HEK293 (cell line): ENCODE measurements around the gene ZCCHC7.

Source experiments
- CTCF ChIP-seq: fragments of 450-650 bp; formaldehyde crosslinking; IDR thresholded peaks from 2 replicates; pipeline ENCODE4 v1.5.1; 2016; ENCODE audit warnings: missing biosample characterization, missing genetic modification characterization
- MZF1 ChIP-seq: fragments of 450-650 bp; formaldehyde crosslinking; IDR thresholded peaks from 2 replicates; pipeline ENCODE4 v1.5.1; 2017; ENCODE audit warnings: missing biosample characterization, missing genetic modification characterization, borderline replicate concordance
- SETDB1 ChIP-seq: IDR thresholded peaks from one replicate; pipeline ENCODE4 v1.6.1; 2017; ENCODE audit warnings: mild to moderate bottlenecking, low read length, moderate library complexity, mixed read lengths; ENCODE audit not compliant: insufficient read length
- WT1 ChIP-seq: fragments of 450-650 bp; formaldehyde crosslinking; IDR thresholded peaks from 2 replicates; pipeline ENCODE4 v1.5.1; 2016; ENCODE audit warnings: missing biosample characterization, missing genetic modification characterization
- ZNF112 ChIP-seq: fragments of 450-650 bp; formaldehyde crosslinking; IDR thresholded peaks from 2 replicates; pipeline ENCODE4 v1.5.0; 2017; ENCODE audit warnings: missing biosample characterization, missing genetic modification characterization
- ZNF2 ChIP-seq: fragments of 450-650 bp; formaldehyde crosslinking; IDR thresholded peaks from 2 replicates; pipeline ENCODE4 v1.5.1; 2016; ENCODE audit warnings: missing biosample characterization, missing genetic modification characterization
- ZNF362 ChIP-seq: fragments of 450-650 bp; formaldehyde crosslinking; IDR thresholded peaks from 2 replicates; pipeline ENCODE4 v1.5.1; 2016; ENCODE audit warnings: missing biosample characterization, missing genetic modification characterization
- ZNF37A ChIP-seq: fragments of 450-650 bp; IDR thresholded peaks from 2 replicates; pipeline ENCODE4 v1.5.1; 2018; ENCODE audit warnings: missing biosample characterization, missing genetic modification characterization
- ZXDB ChIP-seq: fragments of 450-650 bp; formaldehyde crosslinking; IDR thresholded peaks from 2 replicates; pipeline ENCODE4 v1.5.1; 2016; ENCODE audit warnings: missing biosample characterization, missing genetic modification characterization
- TF ChIP-seq, protein P1 (sequence below): fragments of 450-650 bp; formaldehyde crosslinking; IDR thresholded peaks from 2 replicates; pipeline ENCODE4 v1.5.1; 2016; ENCODE audit warnings: missing biosample characterization, missing genetic modification characterization

DNA sequence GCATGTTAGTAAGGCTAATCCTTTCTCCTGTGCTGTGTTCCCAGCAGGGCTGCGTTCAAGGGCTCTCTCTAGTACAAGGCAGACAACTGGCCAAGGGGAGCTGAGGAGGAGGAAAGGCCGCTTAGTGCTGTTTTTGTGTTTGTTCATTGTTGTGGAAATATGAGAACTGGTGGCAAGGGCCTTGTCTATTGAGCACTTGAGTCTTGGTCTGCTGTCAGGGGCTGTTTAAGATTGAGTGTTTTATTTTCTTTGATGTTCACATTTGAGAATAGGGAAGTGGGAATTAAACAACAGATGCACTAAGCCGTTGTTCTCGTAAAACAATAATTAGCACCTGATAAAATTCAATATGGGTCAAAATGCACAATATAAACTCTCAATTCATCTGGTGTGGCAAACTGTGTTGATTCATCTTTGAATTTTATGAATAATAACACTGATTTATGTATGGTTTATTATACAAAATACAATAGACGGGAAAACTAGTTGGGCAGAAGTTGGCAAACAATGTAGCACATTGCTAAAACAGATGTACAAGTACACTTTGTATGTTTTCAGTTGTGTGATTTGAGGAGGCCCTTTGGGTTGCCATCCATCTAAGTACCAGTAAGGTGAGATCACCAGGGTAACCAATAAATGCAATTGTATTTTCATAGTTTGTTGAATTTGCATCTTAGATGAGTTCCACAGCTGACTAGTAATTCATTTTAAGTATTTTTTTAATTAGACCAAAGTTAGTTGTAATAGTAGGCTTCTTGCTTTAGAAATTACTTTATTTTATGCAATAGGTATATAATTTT is 204.5 kb downstream of the ZCCHC7 start:
- no peak for TF ChIP-seq MZF1
- TF ChIP-seq ZNF362 (tag by site-specific recombination) = no peak
- TF ChIP-seq ZNF37A = no peak
- no peak for TF ChIP-seq CTCF (tag by site-specific recombination)
- no peak for TF ChIP-seq ZNF112 (tag by site-specific recombination)
- TF ChIP-seq SETDB1 = no peak
- TF ChIP-seq WT1 = no peak
- no peak for TF ChIP-seq ZNF2 (tag by site-specific recombination)
- TF ChIP-seq ZXDB (tag by site-specific recombination) = peak; percentile 56; the same call in 1 of the 2 replicates
- TF ChIP-seq, protein P1, sequence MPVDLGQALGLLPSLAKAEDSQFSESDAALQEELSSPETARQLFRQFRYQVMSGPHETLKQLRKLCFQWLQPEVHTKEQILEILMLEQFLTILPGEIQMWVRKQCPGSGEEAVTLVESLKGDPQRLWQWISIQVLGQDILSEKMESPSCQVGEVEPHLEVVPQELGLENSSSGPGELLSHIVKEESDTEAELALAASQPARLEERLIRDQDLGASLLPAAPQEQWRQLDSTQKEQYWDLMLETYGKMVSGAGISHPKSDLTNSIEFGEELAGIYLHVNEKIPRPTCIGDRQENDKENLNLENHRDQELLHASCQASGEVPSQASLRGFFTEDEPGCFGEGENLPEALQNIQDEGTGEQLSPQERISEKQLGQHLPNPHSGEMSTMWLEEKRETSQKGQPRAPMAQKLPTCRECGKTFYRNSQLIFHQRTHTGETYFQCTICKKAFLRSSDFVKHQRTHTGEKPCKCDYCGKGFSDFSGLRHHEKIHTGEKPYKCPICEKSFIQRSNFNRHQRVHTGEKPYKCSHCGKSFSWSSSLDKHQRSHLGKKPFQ (tag by site-specific recombination) = no peak
